Parathyroid adenoma (tissue), 2 donors: Measurements from ENCODE around the gene SPATA31C1.

ENCODE experiments used
- H2AFZ ChIP-seq: fragments of 300-600 bp; sonication (generic); one replicate; pipeline ENCODE4 v1.7.0; 2017; ENCODE audit warnings: antibody characterized with exemption, mild to moderate bottlenecking
- H3K27ac ChIP-seq: fragments of 300-600 bp; sonication (generic); one replicate; pipeline ENCODE4 v1.7.0; 2017
- H3K27me3 ChIP-seq: fragments of 300-600 bp; sonication (generic); one replicate; pipeline ENCODE4 v1.7.0; 2017; ENCODE audit warnings: low read length; ENCODE audit not compliant: control insufficient read depth, insufficient read depth
- H3K36me3 ChIP-seq: fragments of 300-600 bp; sonication (generic); one replicate; pipeline ENCODE4 v1.7.0; 2017; ENCODE audit warnings: low read length; ENCODE audit not compliant: control insufficient read depth, insufficient read depth
- H3K4me1 ChIP-seq: fragments of 300-600 bp; sonication (generic); one replicate; pipeline ENCODE4 v1.7.0; 2017; ENCODE audit warnings: control low read depth
- H3K4me2 ChIP-seq: fragments of 300-600 bp; sonication (generic); one replicate; pipeline ENCODE4 v1.7.0; 2017; ENCODE audit warnings: low read length
- H3K4me3 ChIP-seq: fragments of 300-600 bp; sonication (generic); one replicate; pipeline ENCODE4 v1.7.0; 2017; ENCODE audit warnings: low read depth, low read length
- H3K79me2 ChIP-seq: fragments of 300-600 bp; sonication (generic); one replicate; pipeline ENCODE4 v1.7.0; 2017; ENCODE audit warnings: control low read depth
- H3K9ac ChIP-seq: fragments of 300-600 bp; sonication (generic); one replicate; pipeline ENCODE4 v1.7.0; 2017; ENCODE audit warnings: mild to moderate bottlenecking
- H3K9me3 ChIP-seq: fragments of 300-600 bp; sonication (generic); one replicate; pipeline ENCODE4 v1.7.0; 2017; ENCODE audit warnings: low read length; ENCODE audit not compliant: control insufficient read depth
- TF ChIP-seq, protein P1 (sequence below): fragments of 300-600 bp; sonication (generic); IDR thresholded peaks from one replicate; pipeline ENCODE4 v1.7.0; 2017; ENCODE audit warnings: antibody characterized with exemption, mild to moderate bottlenecking
- donor health status: primary hyperparathyroidism.

SPATA31C1 gene

GRCh38 chr9:87885484-87886189 lies 32.1 kb upstream of the SPATA31C1 start:
- Histone ChIP-seq H3K4me3 (no peak overlapping the region), H3K27ac (no peak overlapping the region), H3K4me2 (no peak overlapping the region), H3K79me2 (no peaks in the 10 kb centered on the region), H3K36me3 (no peaks in the 10 kb centered on the region), H2AFZ (no peak overlapping the region), H3K27me3 (no peaks in the 10 kb centered on the region), H3K4me1 (no peaks in the 10 kb centered on the region), H3K9me3 (no peaks in the 10 kb centered on the region), H3K9ac (no peak overlapping the region)
- TF ChIP-seq, protein P1, sequence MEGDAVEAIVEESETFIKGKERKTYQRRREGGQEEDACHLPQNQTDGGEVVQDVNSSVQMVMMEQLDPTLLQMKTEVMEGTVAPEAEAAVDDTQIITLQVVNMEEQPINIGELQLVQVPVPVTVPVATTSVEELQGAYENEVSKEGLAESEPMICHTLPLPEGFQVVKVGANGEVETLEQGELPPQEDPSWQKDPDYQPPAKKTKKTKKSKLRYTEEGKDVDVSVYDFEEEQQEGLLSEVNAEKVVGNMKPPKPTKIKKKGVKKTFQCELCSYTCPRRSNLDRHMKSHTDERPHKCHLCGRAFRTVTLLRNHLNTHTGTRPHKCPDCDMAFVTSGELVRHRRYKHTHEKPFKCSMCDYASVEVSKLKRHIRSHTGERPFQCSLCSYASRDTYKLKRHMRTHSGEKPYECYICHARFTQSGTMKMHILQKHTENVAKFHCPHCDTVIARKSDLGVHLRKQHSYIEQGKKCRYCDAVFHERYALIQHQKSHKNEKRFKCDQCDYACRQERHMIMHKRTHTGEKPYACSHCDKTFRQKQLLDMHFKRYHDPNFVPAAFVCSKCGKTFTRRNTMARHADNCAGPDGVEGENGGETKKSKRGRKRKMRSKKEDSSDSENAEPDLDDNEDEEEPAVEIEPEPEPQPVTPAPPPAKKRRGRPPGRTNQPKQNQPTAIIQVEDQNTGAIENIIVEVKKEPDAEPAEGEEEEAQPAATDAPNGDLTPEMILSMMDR, result no peak

DNA sequence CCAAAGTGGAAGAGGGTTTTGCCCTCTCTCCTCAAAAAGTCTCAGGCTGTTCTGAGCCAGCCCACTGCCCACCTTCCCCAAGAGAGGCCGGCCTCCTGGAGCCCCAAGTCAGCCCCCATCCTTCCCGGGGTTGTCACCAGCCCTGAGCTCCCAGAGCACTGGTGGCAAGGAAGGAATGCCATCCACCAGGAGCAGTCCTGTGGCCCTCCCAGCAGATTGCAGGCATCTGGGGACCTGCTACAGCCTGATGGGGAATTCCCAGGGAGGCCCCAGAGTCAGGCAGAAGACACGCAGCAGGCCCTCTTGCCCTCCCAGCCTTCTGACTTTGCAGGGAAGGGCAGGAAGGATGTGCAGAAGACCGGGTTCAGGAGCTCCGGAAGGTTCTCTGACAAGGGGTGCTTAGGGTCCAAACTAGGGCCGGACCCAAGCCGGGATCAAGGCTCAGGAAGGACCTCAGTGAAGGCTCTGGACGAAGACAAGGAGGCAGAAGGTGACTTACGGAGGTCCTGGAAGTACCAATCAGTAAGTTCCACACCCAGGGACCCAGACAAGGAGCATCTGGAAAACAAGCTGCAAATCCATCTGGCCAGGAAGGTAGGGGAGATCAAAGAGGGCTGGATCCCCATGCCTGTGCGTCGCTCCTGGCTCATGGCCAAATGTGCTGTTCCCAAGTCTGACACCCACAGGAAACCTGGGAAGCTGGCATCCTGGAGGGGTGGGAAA lies 31.4 kb upstream of the SPATA31C1 start:
- Histone ChIP-seq H3K36me3 (no peaks in the 10 kb centered on the region), H3K4me2 (no peak overlapping the region), H3K27me3 (no peaks in the 10 kb centered on the region), H3K79me2 (no peaks in the 10 kb centered on the region), H3K4me3 (no peak overlapping the region), H2AFZ (no peak overlapping the region), H3K9me3 (no peaks in the 10 kb centered on the region), H3K4me1 (no peaks in the 10 kb centered on the region), H3K27ac (no peak overlapping the region), H3K9ac (no peak overlapping the region)
- TF ChIP-seq, protein P1, result no peak

GRCh38 chr9:87886933-87887505 lies 30.7 kb upstream of the SPATA31C1 start:
- Histone ChIP-seq H3K9me3 (no peaks in the 10 kb centered on the region), H3K79me2 (no peaks in the 10 kb centered on the region), H3K4me1 (no peaks in the 10 kb centered on the region), H3K9ac (no peak overlapping the region), H3K4me3 (no peak overlapping the region), H3K27me3 (no peaks in the 10 kb centered on the region), H2AFZ (no peak overlapping the region), H3K27ac (no peak overlapping the region), H3K4me2 (no peak overlapping the region), H3K36me3 (no peaks in the 10 kb centered on the region)
- TF ChIP-seq, protein P1, result no peak

DNA sequence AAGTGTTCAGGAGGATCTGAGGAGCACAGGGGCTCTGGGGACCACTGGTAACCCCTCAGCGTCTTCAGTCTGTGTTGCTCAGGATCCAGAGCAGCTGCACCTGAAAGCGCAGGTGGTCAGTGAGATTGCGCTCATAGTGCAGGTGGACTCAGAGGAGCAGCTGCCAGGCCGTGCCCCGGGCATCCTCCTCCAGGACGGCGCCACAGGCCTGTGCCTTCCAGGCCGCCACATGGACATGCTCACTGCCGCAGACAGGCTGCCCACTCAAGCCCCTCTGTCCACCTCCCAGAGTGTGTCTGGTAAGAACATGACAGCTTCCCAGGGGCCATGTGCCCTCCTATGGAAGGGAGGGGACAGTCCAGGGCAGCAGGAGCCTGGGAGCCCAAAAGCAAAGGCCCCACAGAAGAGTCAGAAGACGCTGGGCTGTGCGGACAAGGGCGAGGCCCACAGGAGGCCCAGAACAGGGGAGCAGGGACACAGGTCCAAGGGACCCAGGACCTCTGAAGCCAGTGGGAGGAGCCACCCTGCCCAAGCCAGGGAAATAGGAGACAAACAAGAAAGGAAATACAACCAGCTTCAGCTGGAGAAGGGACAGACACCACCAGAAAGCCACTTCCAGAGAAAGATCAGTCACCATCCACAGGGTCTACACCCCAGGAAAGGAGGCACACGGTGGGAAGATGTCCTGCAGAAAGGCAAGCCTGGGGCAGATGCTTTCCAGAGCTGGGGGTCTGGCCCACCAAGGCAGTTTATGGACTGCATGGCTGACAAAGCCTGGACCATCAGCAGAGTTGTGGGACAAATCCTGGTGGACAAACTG lies 29.9 kb upstream of the SPATA31C1 start:
- H3K4me3 ChIP-seq, result no peak overlapping the region
- H3K9ac ChIP-seq, result no peak overlapping the region
- no peaks in the 10 kb centered on the region for H3K79me2 ChIP-seq
- H3K27ac ChIP-seq, result no peak overlapping the region
- no peaks in the 10 kb centered on the region for H3K27me3 ChIP-seq
- no peaks in the 10 kb centered on the region for H3K4me1 ChIP-seq
- H3K9me3 ChIP-seq, result no peaks in the 10 kb centered on the region
- no peak overlapping the region for H3K4me2 ChIP-seq
- H3K36me3 ChIP-seq, result no peaks in the 10 kb centered on the region
- TF ChIP-seq, protein P1, result no peak
- no peak overlapping the region for H2AFZ ChIP-seq
